ENCODE results near the gene RASGRP3.
A peak's percentile ranks its signal among the peaks of the same experiment; 100 is the strongest.

Gene RASGRP3

GRCh38 chr2:33526921-33527320, 50.5 kb downstream of the RASGRP3 start:
- DNase-seq: no peak

DNA sequence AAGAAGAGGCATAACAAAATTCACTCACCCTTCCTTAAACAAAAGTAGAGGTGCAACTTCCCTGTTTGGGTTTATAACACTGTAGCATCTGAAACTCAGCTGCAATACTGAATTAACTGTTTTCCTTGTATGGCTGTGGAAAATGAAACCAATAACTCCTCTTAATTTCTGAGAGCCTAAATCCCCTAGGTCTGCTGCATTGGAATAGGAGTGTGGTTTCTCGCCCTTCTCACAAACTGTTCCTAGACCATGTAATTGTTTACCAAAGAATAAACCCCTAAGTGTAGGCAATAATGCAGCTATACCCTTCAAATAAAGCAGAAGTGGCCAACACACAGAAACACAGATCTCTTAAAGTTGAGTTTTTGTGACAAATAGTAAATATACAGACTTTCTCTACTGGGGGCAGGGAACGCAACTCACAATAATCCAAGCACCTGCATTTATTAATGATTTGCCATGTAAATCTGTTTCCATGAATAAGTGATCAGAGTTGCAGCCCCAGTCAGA, 52.0 kb downstream of the RASGRP3 start:
- DNase-seq: peak; percentile 24

DNA sequence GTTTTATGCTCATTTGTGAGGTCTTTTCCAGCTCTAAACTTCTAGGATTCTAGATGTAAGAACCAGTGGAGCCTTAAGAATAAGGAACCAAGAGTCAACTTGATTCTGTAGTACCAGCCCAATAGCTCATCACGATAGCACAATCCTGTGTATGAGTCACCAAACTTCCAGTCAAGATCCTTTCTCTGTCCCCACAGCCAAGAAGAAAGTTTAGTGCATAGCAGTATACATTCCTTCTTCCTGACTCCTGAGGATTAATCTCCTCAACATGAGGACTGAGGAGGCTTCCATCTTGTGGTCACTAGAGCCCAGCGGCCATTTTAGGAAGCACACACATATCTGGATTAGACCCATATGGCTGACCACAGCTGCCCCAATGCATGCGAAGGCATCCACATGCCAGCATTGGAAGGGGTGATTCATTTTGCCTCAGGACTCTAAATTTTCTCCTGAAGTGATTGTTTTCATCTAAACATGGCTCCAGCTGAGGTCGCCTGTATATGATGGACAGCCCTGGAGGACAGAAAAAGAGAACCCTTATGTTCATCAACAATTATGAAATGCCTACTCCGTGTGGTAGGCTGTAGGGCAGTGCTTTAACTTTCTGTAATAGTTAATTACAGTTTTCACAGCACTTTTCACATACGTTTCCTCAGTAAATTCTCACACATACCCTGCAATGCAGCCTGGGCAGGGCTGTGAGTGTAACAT, 53.5 kb downstream of the RASGRP3 start:
- peak; percentile 45 for DNase-seq

DNA sequence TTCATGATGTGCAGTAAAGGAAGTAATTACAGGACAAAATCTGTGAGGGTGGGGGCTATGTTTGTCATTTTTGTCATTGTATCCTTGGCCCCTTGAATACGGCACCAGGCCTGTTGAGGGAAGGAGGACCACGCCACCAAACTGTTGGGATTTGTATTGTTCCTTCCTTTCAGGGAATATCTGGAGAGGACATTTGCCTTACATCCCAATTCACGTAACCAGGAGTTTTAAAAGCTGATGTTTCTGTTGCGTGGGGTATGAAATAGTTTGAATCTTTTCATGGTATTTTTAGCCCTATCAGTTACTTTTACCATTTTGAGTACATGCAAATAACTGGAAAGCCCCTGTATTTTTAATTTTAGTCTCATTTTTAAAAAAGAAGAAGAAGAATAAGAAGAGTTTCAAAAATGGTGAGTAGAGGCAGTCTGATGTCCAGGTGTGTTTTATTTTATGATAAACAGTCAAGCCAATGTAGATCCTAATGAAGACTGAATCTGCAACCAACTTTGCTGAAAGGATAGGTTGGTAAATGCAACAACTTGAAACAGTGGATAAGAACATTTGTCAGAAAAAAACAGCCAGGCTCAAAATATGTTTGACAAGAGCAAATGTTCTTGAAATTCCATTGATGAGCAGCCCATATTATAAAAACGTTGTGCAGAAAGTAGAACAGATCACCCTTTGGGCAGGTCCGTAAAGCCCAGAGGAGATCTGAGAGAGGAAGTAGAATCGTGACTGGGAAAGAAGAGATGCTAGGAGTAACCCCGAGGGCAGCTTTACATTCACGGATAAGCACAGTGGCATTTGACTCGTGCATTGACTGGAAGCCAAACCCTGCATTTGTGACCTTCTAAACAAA, 54.5 kb downstream of the RASGRP3 start:
- DNase-seq: no peak

GRCh38 chr2:33531549-33532059, 55.2 kb downstream of the RASGRP3 start:
- DNase-seq: no peak

- DNase-seq: no peak
Measured at GRCh38 chr2:33532146-33532545, 55.7 kb downstream of the RASGRP3 start.

GRCh38 chr2:33532966-33533365, 56.5 kb downstream of the RASGRP3 start:
- DNase-seq: no peak

GRCh38 chr2:33535421-33535820, 59.0 kb downstream of the RASGRP3 start:
- no peak for DNase-seq

- no peak for DNase-seq
Measured at GRCh38 chr2:33541243-33541642, 64.8 kb downstream of the RASGRP3 start.

DNA sequence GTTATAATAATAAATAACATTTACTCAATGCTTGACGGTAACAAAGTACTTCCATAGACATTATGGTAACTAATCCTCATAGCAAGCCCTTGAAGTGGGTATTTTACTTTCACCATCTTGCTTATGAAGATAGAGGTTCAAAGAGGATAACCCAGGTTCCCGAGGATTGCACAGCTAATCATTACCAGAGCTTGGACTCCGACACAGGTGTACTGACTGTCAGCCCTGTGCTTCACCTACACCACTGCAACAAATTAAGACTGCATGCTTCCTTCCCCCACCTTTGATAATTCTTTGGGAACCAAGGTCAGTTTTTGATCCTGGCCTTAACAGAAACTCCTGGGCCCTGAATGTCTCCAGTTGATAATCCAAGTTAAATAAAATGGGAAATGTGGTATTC, 73.8 kb downstream of the RASGRP3 start:
- no peak for DNase-seq

DNA sequence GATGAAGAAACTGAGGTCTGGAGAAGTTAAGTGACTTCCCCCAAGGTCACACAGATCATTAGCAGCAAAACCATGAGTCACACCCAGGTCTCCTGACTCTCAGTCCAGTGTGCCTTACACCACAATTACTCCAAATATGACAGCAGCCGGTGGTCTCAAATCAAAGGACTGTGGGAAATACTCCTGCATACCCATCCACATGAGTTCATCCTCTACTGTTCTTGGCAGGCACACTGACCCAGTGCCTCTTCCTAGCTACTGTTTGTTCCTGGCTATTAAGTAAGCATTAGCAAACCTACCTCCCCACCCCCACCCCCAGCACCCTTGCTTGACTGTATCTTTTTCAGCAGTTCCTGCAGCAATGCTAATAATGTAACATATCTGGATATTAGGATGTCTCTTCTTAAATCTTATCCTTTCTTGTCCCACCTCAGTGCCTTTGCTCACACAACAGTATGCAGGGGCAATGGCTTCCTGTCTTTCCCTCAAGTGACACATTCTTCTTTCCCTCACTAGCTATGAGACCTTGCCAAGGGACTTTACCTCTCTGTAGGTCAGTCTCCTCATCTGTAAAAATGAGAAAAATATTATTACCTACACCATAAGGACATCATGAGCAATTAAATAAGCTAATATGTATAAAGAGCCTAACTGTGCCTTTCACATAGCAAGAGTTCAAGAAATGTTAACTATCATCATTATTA, 76.5 kb downstream of the RASGRP3 start:
- DNase-seq: no peak

DNA sequence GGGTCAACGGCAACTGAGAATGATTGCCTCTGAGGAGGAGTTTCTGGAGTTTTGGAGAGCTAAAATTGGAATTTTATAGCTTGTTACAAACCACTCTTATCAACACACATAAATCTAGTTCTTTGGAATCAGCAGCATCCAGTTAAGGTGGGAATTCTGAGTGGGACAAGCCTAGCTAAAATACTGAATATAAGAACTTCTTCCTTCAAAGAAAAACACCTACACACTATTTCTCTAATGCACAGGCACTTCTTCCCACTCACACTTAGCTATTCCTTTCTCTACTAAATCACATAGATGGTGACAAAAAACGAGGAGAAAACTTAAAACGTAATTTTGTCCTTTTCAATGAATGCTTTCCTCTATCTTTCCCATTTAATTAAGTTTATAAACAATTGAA, 79.2 kb downstream of the RASGRP3 start:
- no peak for DNase-seq

GRCh38 chr2:33559328-33559727, 82.9 kb downstream of the RASGRP3 start:
- no peak for DNase-seq

- DNase-seq: no peak
Measured at GRCh38 chr2:33560017-33560416, 83.6 kb downstream of the RASGRP3 start.

DNA sequence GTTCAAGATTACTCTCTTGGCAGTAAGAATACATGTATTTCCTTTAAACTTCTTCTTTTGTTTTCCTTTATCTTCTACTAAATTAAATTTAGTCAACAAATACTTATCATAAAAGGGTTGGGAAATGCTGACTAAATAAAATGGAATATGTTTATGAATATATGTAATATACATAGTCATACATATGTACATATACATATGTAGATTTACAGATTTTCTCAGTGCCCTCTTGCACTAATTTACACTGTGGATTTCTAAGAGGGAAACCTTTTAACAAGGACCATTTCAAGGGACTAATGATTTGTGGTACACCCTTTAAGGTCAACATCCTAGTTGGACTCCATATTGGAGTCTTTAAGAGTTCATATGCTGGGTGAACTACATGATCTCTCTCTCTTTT, 85.4 kb downstream of the RASGRP3 start:
- DNase-seq: no peak

DNA sequence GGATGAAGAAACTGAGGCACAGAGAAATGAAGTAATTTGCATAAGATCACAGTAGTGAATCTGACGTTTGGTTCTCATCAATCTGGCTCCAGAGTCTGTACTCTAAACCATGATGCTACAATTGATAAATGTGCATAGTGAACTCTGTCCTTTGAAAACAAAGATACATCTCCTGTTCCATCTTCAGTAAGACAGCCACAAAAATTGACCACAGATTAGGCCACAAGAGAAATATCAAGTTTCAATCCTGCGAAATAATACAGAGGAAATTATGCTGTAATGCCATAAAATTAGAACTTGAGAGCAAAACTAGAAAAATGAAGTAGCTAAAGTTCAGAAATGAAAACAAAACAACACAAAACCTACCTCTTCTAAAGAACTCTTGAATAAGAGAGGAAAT, 94.2 kb downstream of the RASGRP3 start:
- DNase-seq: no peak

DNA sequence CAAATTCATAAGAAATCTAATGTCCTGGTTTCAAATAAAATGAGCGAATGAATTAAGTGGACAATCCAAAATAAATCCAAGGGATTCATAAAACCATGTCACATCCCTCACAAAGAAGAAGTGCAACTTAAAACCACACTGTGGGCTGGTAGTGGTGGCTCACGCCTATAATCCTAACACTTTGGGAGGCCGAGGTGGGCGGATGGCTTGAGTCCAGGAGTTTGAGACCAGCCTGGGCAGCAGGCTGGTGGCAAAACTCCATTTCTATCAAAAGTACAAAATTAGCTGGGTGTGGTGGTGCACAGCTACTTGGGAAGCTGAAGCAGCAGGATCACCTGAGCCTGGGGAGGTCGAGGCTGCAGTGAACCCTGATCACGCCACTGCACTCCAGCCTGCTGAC, 97.2 kb downstream of the RASGRP3 start:
- DNase-seq: no peak

- DNase-seq: no peak
Measured at GRCh38 chr2:33577084-33577483, 100.6 kb downstream of the RASGRP3 start.

DNA sequence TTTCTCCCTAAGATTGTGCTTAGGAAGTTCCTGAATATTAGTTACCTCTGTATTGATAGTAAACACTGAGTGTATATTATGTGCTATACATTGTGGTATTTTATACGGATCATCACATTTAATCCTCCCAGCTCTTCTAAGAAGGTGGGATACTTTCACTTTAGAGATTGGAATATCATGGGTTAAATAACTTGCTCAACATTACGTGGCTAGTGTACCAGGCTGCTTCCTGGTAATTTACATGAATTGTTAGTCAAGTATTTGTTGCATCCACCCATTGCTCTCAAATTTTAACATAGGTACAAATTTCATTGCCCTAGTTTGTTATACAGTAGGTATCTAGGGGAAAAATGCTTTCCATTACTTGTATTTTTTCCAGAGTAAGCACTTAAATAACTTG, 101.2 kb downstream of the RASGRP3 start:
- DNase-seq: no peak

DNA sequence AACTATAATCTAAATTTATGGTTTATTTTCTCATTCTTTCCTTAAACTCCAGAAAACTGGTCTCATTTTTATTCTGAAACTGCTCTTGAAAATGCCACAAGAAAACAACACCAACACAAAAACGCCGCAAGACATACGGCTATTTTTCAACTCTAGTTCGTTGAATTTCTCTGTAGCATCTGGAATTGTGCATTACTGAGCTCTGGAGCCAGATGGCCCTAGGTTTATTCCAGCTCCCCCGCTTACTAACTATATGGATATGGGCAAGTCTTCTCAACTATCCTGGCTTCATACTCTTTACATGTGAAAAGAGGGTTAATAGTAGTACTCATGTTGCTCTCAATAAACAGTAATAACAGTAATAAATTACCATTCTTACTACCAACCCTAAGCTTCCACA, 102.8 kb downstream of the RASGRP3 start:
- no peak for DNase-seq

DNA sequence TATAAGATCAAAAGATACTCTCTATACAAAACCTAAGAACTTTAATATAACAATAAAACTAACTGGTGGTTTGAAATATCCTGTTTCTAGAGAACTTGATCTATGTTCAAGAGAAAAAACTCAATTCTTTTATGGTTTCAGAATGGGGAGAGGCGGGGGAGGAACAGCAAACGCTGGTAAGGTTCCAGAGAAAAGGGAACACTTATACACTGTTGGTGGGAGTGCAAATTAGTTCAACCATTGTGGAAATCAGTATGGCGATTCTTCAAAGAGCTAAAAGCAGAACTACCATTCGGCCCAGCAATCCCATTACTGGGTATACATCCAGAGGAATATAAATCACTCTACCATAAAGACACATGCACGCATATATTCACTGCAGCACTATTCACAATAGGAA, 105.4 kb downstream of the RASGRP3 start:
- DNase-seq: no peak

DNA sequence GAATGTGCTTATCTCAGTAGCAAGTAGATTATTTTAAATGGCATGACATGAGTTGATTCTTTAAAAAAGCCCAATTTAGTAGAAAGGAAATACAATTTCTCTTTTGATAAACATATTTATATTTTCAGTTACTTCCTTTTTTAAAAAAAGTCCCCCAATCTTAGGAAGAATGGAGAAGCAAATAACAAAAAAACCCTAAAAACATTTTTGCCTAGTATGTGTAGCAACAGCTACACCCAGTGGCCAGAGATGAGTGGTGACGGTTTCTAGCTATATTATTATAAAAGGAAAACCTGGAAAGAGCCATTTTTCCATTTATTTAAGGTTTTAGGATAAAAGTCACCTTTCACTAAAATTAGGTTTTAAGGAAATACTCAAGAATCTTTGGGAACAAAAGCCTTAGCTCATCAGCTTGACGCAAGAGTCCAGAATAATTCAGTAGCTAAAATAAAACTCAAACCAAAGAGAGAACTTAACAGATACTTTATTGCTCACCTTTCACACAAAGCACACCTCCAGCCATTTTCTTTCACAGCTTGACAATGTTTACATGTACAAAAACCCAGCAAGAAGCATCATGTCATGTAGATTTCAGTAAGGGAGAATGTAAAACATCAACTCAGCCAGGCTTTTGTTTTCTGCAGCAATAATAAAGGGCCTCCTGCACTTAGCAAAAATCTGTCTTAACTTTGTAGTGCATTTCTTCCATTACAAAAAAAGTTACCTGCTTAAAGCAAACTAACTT, 106.9 kb downstream of the RASGRP3 start:
- DNase-seq: peak; percentile 66

GRCh38 chr2:33586766-33587165, 110.3 kb downstream of the RASGRP3 start:
- no peak for DNase-seq

Measured in OCI-M1 (cell line).